Right atrium auricular region (tissue), 2 donors: Measurements from ENCODE around the gene LMBRD2. TPM values are rescaled to one million over a fixed set of nuclear protein-coding genes. Genes with fewer than 3 reads are reported as not detected.

Experiments
- DNase-seq: peaks from one replicate; pipeline ENCODE4 v3.0.0-alpha.2; 2019; ENCODE audit warnings: low spot score
- H3K27ac ChIP-seq, 2 donors: fragments of 200-600 bp; sonication (generic); 1 replicate in 1 of 2; 2 replicates in 1 of 2; pipeline ENCODE4 v1.5.1; 2016 to 2019
- H3K27me3 ChIP-seq, 2 donors: fragments of 200-600 bp; sonication (generic); one replicate each; pipeline versions ENCODE4 v1.5.1 to v1.6.0; 2017 to 2019
- H3K36me3 ChIP-seq: fragments of 200-600 bp; sonication (generic); one replicate; pipeline ENCODE4 v1.5.1; 2016
- H3K4me1 ChIP-seq, 2 donors: fragments of 200-600 bp; sonication (generic); one replicate each; pipeline versions ENCODE4 v1.5.1 to v1.6.0; 2017 to 2019
- H3K4me3 ChIP-seq, 2 donors: fragments of 200-600 bp; sonication (generic); 1 replicate in 1 of 2; 2 replicates in 1 of 2; pipeline ENCODE4 v1.5.1; 2017 to 2019; ENCODE audit warnings: mild to moderate bottlenecking in 1 of 2, moderate library complexity in 1 of 2
- H3K9me3 ChIP-seq, 2 donors: fragments of 200-600 bp; sonication (generic); one replicate each; pipeline ENCODE4 v1.5.1; 2019
- CTCF ChIP-seq, 2 donors: fragments of 200-600 bp; sonication (generic); IDR thresholded peaks; one replicate each; pipeline ENCODE4 v1.5.1; 2019; ENCODE audit warnings: antibody characterized with exemption in 2 of 2
- total RNA-seq, 2 donors: library from RNA; depleted of rRNA; stranded (reverse); fragments of >200 nt; gene quantifications; one replicate each; pipeline ENCODE4 v1.1.0, GENCODE V29; 2016

The LMBRD2 gene
- total RNA-seq, 2 donors from 2014 or later = 10.5 to 19.9 TPM

- H3K27ac ChIP-seq = no peak overlapping the region
- H3K9me3 ChIP-seq = no peaks in the 10 kb centered on the region
- H3K36me3 ChIP-seq = peaks cover 50% of the 10 kb centered on the region
- H3K4me1 ChIP-seq = no peaks in the 10 kb centered on the region
- no peaks in the 10 kb centered on the region for H3K27me3 ChIP-seq
- DNase-seq = no peak
- no peak overlapping the region for H3K4me3 ChIP-seq
- no peak for TF ChIP-seq CTCF (IDR thresholded peaks at IDR 0.05)
Measured at GRCh38 chr5:36168737-36169136, 17.1 kb upstream of the LMBRD2 start.

GRCh38 chr5:36164461-36164860, 12.8 kb upstream of the LMBRD2 start:
- no peak for DNase-seq
- Histone ChIP-seq H3K9me3 (no peaks in the 10 kb centered on the region), H3K27ac (no peak overlapping the region), H3K4me1 (no peaks in the 10 kb centered on the region), H3K36me3 (peaks cover 45% of the 10 kb centered on the region), H3K4me3 (no peak overlapping the region), H3K27me3 (no peaks in the 10 kb centered on the region)
- no peak for TF ChIP-seq CTCF (IDR thresholded peaks at IDR 0.05)

GRCh38 chr5:36162810-36163486, 11.3 kb upstream of the LMBRD2 start:
- H3K4me1 ChIP-seq = peaks cover 0 to 8% of the 10 kb centered on the region in 2 donors
- no peak for TF ChIP-seq CTCF (IDR thresholded peaks at IDR 0.05)
- H3K9me3 ChIP-seq = no peaks in the 10 kb centered on the region
- DNase-seq = no peak
- H3K27ac ChIP-seq = no peak overlapping the region
- H3K4me3 ChIP-seq = no peak overlapping the region
- peaks cover 43% of the 10 kb centered on the region for H3K36me3 ChIP-seq
- no peaks in the 10 kb centered on the region for H3K27me3 ChIP-seq

- no peak for DNase-seq
- Histone ChIP-seq H3K4me3 (no peak overlapping the region), H3K4me1 (peaks cover 0 to 12% of the 10 kb centered on the region in 2 donors), H3K9me3 (no peaks in the 10 kb centered on the region), H3K27me3 (no peaks in the 10 kb centered on the region), H3K36me3 (peaks cover 48% of the 10 kb centered on the region), H3K27ac (no peak overlapping the region)
- TF ChIP-seq CTCF (IDR thresholded peaks at IDR 0.05) = no peak
Measured at GRCh38 chr5:36161361-36161760, 9.7 kb upstream of the LMBRD2 start.

- H3K27me3 ChIP-seq = no peaks in the 10 kb centered on the region
- DNase-seq = no peak
- no peak overlapping the region for H3K4me3 ChIP-seq
- TF ChIP-seq CTCF (IDR thresholded peaks at IDR 0.05) = no peak
- H3K4me1 ChIP-seq = peaks cover 0 to 12% of the 10 kb centered on the region in 2 donors
- H3K27ac ChIP-seq = no peak overlapping the region
- peaks cover 48% of the 10 kb centered on the region for H3K36me3 ChIP-seq
- H3K9me3 ChIP-seq = no peaks in the 10 kb centered on the region
Measured at GRCh38 chr5:36160617-36161016, 8.9 kb upstream of the LMBRD2 start.

- Histone ChIP-seq H3K27ac (no peak overlapping the region), H3K4me3 (no peak overlapping the region), H3K36me3 (peaks cover 41% of the 10 kb centered on the region), H3K27me3 (no peaks in the 10 kb centered on the region), H3K9me3 (no peaks in the 10 kb centered on the region), H3K4me1 (peaks cover 0 to 22% of the 10 kb centered on the region in 2 donors)
- no peak for TF ChIP-seq CTCF (IDR thresholded peaks at IDR 0.05)
- DNase-seq = no peak
Measured at GRCh38 chr5:36158144-36158543, 6.5 kb upstream of the LMBRD2 start.
